Gastroesophageal sphincter (tissue), 4 donors: Measurements from ENCODE around the gene SKIC2. TPM values are rescaled to one million over a fixed set of nuclear protein-coding genes. Genes with fewer than 3 reads are reported as not detected.

ENCODE experiments used
- ATAC-seq: fragments of 150-250 bp; one replicate; pipeline ENCODE4 v1.9.1; 2016; ENCODE audit warnings: mild to moderate bottlenecking, moderate library complexity
- H3K27ac ChIP-seq, 4 donors: fragments of 200-600 bp; sonication (generic) in 3 of 4; 1 replicate in 3 of 4; 2 replicates in 1 of 4; pipeline ENCODE4 v1.5.1; 2016 to 2019
- H3K27me3 ChIP-seq: fragments of 200-600 bp; sonication (generic); one replicate; pipeline ENCODE4 v1.5.1; 2019
- H3K36me3 ChIP-seq, 2 donors: fragments of 200-600 bp; sonication (generic); one replicate each; pipeline ENCODE4 v1.5.1; 2019; ENCODE audit warnings: control low read depth in 1 of 2
- H3K4me1 ChIP-seq, 3 donors: fragments of 200-600 bp; sonication (generic); 1 replicate in 2 of 3; 2 replicates in 1 of 3; pipeline ENCODE4 v1.5.1; 2016 to 2019; ENCODE audit warnings: control low read depth in 2 of 3
- H3K4me3 ChIP-seq, 2 donors: fragments of 200-600 bp; sonication (generic); one replicate each; pipeline ENCODE4 v1.5.1; 2019; ENCODE audit warnings: mild to moderate bottlenecking in 1 of 2, moderate library complexity in 1 of 2
- H3K9me3 ChIP-seq, 3 donors: fragments of 200-600 bp; sonication (generic); one replicate each; pipeline ENCODE4 v1.5.1; 2017 to 2019; ENCODE audit warnings: control low read depth in 2 of 3
- EP300 ChIP-seq: sonication (generic); formaldehyde crosslinking; IDR thresholded peaks from one replicate; pipeline ENCODE4 v1.6.1; 2017; ENCODE audit warnings: antibody characterized with exemption, mild to moderate bottlenecking
- POLR2A ChIP-seq, 2 donors: fragments of 450-650 bp; IDR thresholded peaks; one replicate each; pipeline ENCODE4 v1.6.1; 2017; ENCODE audit warnings: antibody characterized with exemption in 2 of 2, mild to moderate bottlenecking in 2 of 2, moderate library complexity in 1 of 2
- POLR2AphosphoS5 ChIP-seq: sonication (generic); formaldehyde crosslinking; IDR thresholded peaks from one replicate; pipeline ENCODE4 v1.6.1; 2017; ENCODE audit warnings: antibody characterized with exemption
- whole genome bisulfite sequencing, 2 donors: methylation state at CpG; one replicate each; pipeline ENCODE4 v1.1.5; 2018; ENCODE audit warnings: low coverage in 1 of 2; 5-methylcytosine and 5-hydroxymethylcytosine counted together
- total RNA-seq, 4 donors: library from RNA; depleted of rRNA; stranded (reverse); fragments of >200 nt; gene quantifications; one replicate each; pipeline ENCODE4 v1.1.0, GENCODE V29; 2016
- TF ChIP-seq, protein P1 (sequence below), 4 experiments: fragments of 200-600 bp in 2 of 4; fragments of 450-650 bp in 2 of 4; sonication (generic) in 1 of 4; IDR thresholded peaks; one replicate each; pipeline ENCODE4 v1.5.1; 2017 to 2019; ENCODE audit warnings: antibody characterized with exemption in 4 of 4, mild to moderate bottlenecking in 2 of 4, moderate library complexity in 2 of 4

The SKIC2 gene
- total RNA-seq, 4 donors from 2014 or later = 18.8 to 52.5 (median 25.8) TPM

GRCh38 chr6:31956796-31957195 is 2.2 kb upstream of the SKIC2 start:
- TF ChIP-seq POLR2A (IDR thresholded peaks at IDR 0.05) (no peak), EP300 (no peak), POLR2AphosphoS5 (no peak)
- TF ChIP-seq, protein P1, sequence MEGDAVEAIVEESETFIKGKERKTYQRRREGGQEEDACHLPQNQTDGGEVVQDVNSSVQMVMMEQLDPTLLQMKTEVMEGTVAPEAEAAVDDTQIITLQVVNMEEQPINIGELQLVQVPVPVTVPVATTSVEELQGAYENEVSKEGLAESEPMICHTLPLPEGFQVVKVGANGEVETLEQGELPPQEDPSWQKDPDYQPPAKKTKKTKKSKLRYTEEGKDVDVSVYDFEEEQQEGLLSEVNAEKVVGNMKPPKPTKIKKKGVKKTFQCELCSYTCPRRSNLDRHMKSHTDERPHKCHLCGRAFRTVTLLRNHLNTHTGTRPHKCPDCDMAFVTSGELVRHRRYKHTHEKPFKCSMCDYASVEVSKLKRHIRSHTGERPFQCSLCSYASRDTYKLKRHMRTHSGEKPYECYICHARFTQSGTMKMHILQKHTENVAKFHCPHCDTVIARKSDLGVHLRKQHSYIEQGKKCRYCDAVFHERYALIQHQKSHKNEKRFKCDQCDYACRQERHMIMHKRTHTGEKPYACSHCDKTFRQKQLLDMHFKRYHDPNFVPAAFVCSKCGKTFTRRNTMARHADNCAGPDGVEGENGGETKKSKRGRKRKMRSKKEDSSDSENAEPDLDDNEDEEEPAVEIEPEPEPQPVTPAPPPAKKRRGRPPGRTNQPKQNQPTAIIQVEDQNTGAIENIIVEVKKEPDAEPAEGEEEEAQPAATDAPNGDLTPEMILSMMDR (IDR thresholded peaks at IDR 0.05) = no peak
- H3K4me3 ChIP-seq = no peak overlapping the region
- H3K27ac ChIP-seq = no peak overlapping the region
- ATAC-seq = no peak
- whole genome bisulfite sequencing, 2 donors = 92% methylated on average over 2 of the region's 3 CpGs; no CpG with 5 or more reads in 1 of the 2 donors
- H3K9me3 ChIP-seq = no peaks in the 10 kb centered on the region
- H3K27me3 ChIP-seq = no peaks in the 10 kb centered on the region
- peaks cover 0 to 71% of the 10 kb centered on the region in 2 donors for H3K36me3 ChIP-seq
- peaks cover 2 to 40% (median 14%) of the 10 kb centered on the region in 3 donors for H3K4me1 ChIP-seq

- 14 to 21% methylated on average over 5 to 7 of the region's 11 CpGs for WGBS, 2 donors
- Histone ChIP-seq H3K4me1 (peaks cover 2 to 30% (median 14%) of the 10 kb centered on the region in 3 donors), H3K36me3 (peaks cover 0 to 71% of the 10 kb centered on the region in 2 donors), H3K27me3 (no peaks in the 10 kb centered on the region), H3K27ac (peak overlapping the region; percentile 72 to 93 (median 89)), H3K9me3 (no peaks in the 10 kb centered on the region), H3K4me3 (peak overlapping the region; percentile 75 to 93)
- TF ChIP-seq POLR2AphosphoS5 = no peak
- TF ChIP-seq EP300 = no peak
- no peak for TF ChIP-seq POLR2A (IDR thresholded peaks at IDR 0.05)
- TF ChIP-seq, protein P1 (IDR thresholded peaks at IDR 0.05) = no peak
- ATAC-seq = no peak
These were observed 599 bp upstream of the SKIC2 start for GRCh38 chr6:31958412-31958740.

DNA sequence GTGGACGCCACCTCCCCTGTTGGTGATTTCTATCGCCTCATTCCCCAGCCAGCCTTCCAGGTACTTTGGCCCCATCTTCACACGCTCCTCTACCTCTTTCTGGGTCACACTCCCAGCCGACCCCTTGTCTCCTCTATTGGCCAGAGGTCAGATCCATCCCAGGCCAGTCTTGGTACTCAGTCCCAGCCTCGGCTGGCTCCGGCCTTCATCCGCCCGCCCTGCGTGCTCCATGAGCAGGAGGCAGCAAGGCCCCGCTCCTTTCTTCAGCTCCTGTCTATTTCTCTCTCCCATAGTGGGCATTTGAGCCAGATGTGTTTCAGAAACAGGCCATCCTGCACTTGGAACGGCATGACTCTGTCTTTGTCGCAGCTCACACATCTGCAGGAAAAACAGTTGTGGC is 2.6 kb downstream of the SKIC2 start:
- no peaks in the 10 kb centered on the region for H3K27me3 ChIP-seq
- H3K4me1 ChIP-seq = peaks cover 2 to 30% (median 14%) of the 10 kb centered on the region in 3 donors
- no peak for ATAC-seq
- no peak for TF ChIP-seq EP300
- TF ChIP-seq, protein P1 (IDR thresholded peaks at IDR 0.05) = no peak
- no peak for TF ChIP-seq POLR2AphosphoS5
- TF ChIP-seq POLR2A (IDR thresholded peaks at IDR 0.05) = no peak
- 50 to 88% methylated on average over 1 to 9 of the region's 12 CpGs for WGBS, 2 donors
- no peak overlapping the region for H3K27ac ChIP-seq
- H3K4me3 ChIP-seq = no peak overlapping the region
- no peaks in the 10 kb centered on the region for H3K9me3 ChIP-seq
- H3K36me3 ChIP-seq = peaks cover 0 to 71% of the 10 kb centered on the region in 2 donors

DNA sequence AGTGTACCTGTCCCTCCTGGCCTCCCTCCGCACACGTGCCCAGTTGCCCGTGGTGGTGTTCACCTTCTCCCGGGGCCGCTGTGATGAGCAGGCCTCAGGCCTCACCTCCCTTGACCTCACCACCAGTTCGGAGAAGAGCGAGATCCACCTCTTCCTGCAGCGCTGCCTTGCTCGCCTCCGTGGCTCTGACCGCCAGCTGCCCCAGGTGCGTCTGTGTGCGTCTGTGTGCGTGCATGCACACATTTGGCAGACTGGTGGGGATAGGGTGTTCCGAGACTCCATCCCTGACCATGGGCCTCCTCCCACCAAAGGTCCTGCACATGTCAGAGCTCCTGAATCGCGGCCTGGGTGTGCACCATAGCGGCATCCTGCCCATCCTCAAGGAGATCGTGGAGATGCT is 4.9 kb downstream of the SKIC2 start:
- TF ChIP-seq POLR2AphosphoS5 (no peak), EP300 (no peak)
- Histone ChIP-seq H3K4me3 (no peak overlapping the region), H3K36me3 (peaks cover 0 to 87% of the 10 kb centered on the region in 2 donors), H3K27ac (no peak overlapping the region), H3K9me3 (no peaks in the 10 kb centered on the region), H3K4me1 (peaks cover 0 to 16% (median 7%) of the 10 kb centered on the region in 3 donors), H3K27me3 (no peaks in the 10 kb centered on the region)
- no peak for ATAC-seq
- 83 to 89% methylated on average over 7 to 11 of the region's 19 CpGs for WGBS, 2 donors

- ATAC-seq = no peak
- Histone ChIP-seq H3K4me1 (peaks cover 0 to 14% (median 3%) of the 10 kb centered on the region in 3 donors), H3K27ac (no peak overlapping the region), H3K27me3 (no peaks in the 10 kb centered on the region), H3K4me3 (no peak overlapping the region), H3K36me3 (peaks cover 0 to 99% of the 10 kb centered on the region in 2 donors), H3K9me3 (no peaks in the 10 kb centered on the region)
- WGBS, 2 donors = 82% methylated on average over 13 of the region's 13 CpGs; no CpG with 5 or more reads in 1 of the 2 donors
- TF ChIP-seq POLR2A (IDR thresholded peaks at IDR 0.05) (no peak), EP300 (no peak), POLR2AphosphoS5 (no peak)
- TF ChIP-seq, protein P1 (IDR thresholded peaks at IDR 0.05) = no peak
These were observed 6.7 kb downstream of the SKIC2 start for GRCh38 chr6:31965700-31966099.
